ENCODE measurements around the gene FADS3. TPM values are rescaled to one million over a fixed set of nuclear protein-coding genes. Genes with fewer than 3 reads are reported as not detected.
A peak's percentile ranks its signal among the peaks of the same experiment; 100 is the strongest.

The FADS3 gene
- total and polyA plus RNA-seq, 2 of the 13 experiments (the other 11 are each of a cell fraction or from before 2014, with no cell fraction given), result 13.4 to 23.2 TPM

GRCh38 chr11:61827571-61828378 lies 63.6 kb downstream of the FADS3 start, which contains the start of gene FADS2 (continued):
- TF ChIP-seq ONECUT2 (CRISPR knock-in tag; IDR thresholded peaks at IDR 0.05), result no peak
- peak; percentile 76 for TF ChIP-seq NFYC (CRISPR knock-in tag; IDR thresholded peaks at IDR 0.05)
- no peak for TF ChIP-seq ZNF513 (CRISPR knock-in tag; conservative IDR thresholded peaks at IDR 0.05)
- TF ChIP-seq HHEX (CRISPR knock-in tag; IDR thresholded peaks at IDR 0.05), result no peak
- TF ChIP-seq ARID4A (CRISPR knock-in tag; IDR thresholded peaks at IDR 0.05; ENCODE audit: borderline replicate concordance), result peak; percentile 61; the same call in 1 of the 2 replicates
- TF ChIP-seq SP5 (CRISPR knock-in tag; IDR thresholded peaks at IDR 0.05; ENCODE audit: borderline replicate concordance, low read depth), result peak; percentile 46; the same call in 1 of the 2 replicates
- no peak for TF ChIP-seq ARNTL (CRISPR knock-in tag; IDR thresholded peaks at IDR 0.05)
- TF ChIP-seq GATAD2A (CRISPR knock-in tag; IDR thresholded peaks at IDR 0.05), result peak; percentile 17; the same call in 1 of the 2 replicates
- no peak for TF ChIP-seq EEA1 (CRISPR knock-in tag; IDR thresholded peaks at IDR 0.05; ENCODE audit: borderline replicate concordance)
- no peak for TF ChIP-seq ZNF670 (CRISPR knock-in tag; IDR thresholded peaks at IDR 0.05; ENCODE audit: borderline replicate concordance)
- TF ChIP-seq CHD2 (IDR thresholded peaks at IDR 0.05; ENCODE audit: low read depth, low read length), result no peak
- no peak for TF ChIP-seq ATM (IDR thresholded peaks at IDR 0.05; ENCODE audit: borderline replicate concordance)
- no peak for TF ChIP-seq ATF7 (IDR thresholded peaks at IDR 0.05)
- no peak for TF ChIP-seq ATF7 (CRISPR knock-in tag; IDR thresholded peaks at IDR 0.05)
- TF ChIP-seq ZNF790 (CRISPR knock-in tag; IDR thresholded peaks at IDR 0.05; ENCODE audit: borderline replicate concordance), result no peak
- no peak for TF ChIP-seq MXD4 (CRISPR knock-in tag; IDR thresholded peaks at IDR 0.05)
- TF ChIP-seq ZNF337 (CRISPR knock-in tag; IDR thresholded peaks at IDR 0.05; ENCODE audit: borderline replicate concordance, low read depth), result no peak
- TF ChIP-seq DNMT1 (CRISPR knock-in tag; IDR thresholded peaks at IDR 0.05), result no peak
- TF ChIP-seq RERE (CRISPR knock-in tag; IDR thresholded peaks at IDR 0.05; ENCODE audit: low read depth), result no peak
- no peak for TF ChIP-seq NCOA5 (CRISPR knock-in tag; IDR thresholded peaks at IDR 0.05)
